IPS-NIHi7 (cell line): Measurements from ENCODE around the gene VIPR1.
A peak's percentile ranks its signal among the peaks of the same experiment; 100 is the strongest.

Experiments used
- DNase-seq: peaks from one replicate; pipeline ENCODE4 v3.0.0; 2012; ENCODE audit warnings: mixed read lengths; ENCODE audit errors: extremely low spot score

VIPR1 gene

DNA sequence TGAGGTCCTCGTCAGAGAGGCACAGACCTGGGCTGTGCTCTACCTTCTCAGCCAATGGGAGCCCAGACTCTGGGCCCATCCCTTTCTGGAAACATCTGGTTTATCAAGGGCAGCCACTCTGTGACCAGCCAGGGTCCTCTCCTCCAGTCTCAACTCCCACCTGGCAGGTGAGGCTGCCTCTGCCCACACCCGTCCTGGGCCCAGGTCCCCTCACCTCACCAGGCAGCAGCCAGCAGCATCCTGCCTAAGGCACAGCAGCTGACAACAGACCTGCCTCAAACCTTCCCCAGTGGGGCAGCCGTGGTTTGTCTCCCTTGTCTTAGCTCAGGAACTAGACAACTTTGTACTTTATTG lies 8.7 kb upstream of the VIPR1 start:
- DNase-seq, result no peak

DNA sequence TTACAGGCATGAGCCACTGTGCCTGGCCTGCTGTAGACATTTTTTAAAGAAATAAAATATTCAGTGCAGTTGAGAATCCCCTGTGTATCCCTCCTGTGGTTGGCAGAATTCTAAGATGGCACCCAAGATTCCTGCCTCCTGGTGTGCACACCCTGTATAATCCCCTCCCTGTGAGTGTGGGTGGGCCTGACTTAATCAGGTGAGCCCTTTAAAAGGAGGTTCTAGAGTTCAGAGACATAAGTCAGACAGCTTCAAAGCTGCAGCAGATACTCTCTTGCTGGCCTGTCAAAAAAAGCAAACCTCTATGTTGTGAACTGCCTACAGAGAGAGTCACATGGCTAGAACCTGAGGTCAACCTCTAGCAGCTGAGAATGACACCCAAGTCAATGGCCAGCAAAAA lies 7.0 kb upstream of the VIPR1 start:
- DNase-seq, result no peak

DNA sequence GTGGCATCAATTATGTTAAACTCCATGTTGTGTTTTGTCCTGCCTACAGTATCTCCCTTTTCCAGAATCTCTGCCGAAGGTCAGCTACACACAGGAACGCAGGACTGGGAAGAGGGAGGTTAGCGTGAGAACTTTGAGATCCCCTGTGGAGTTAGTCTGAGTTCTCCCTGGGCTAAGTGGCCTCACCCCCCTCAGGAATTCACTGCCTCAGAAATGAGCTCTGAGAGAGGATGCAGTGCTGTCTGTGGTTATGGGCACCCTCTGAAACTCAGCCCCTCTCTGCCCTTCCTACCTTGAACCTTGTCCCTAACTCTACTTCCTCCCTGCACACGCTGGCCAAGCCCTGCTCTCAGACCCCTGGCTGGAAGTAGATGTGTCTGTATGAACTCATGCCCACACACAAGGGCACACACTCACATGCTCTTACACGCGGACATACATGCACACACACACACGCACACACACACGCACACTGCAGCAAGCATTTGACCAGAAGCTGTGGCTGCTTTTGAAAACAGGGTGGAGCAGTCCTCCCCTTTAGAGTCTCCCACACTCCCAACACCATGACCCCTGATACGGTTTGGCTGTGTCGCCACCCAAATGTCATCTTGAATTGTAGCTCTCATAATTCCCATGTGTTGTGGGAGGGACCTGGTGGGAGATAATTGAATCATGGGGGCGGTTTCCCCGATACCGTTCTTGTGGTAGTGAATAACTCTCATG lies 5.3 kb upstream of the VIPR1 start:
- peak; percentile 88 for DNase-seq

DNA sequence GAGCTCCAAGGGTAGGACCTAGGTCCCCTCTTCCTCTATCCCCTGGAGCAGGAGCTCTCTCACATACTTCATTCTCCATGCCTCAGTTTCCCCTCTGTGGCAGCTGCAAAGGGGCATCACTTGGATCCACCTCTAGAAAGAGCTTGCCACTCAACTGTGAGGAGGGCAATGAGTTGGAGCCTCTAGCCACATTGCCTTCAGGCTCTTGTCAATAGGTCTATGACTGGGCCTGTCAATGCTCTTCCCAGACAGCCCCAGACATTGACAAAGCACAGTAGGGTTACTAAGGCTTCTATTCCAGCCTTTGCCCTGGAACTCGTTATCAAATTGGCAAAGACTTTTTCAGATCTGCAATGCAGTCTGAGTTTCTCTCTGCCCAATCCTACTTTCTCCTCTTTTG lies 4.4 kb upstream of the VIPR1 start:
- DNase-seq, result no peak

DNA sequence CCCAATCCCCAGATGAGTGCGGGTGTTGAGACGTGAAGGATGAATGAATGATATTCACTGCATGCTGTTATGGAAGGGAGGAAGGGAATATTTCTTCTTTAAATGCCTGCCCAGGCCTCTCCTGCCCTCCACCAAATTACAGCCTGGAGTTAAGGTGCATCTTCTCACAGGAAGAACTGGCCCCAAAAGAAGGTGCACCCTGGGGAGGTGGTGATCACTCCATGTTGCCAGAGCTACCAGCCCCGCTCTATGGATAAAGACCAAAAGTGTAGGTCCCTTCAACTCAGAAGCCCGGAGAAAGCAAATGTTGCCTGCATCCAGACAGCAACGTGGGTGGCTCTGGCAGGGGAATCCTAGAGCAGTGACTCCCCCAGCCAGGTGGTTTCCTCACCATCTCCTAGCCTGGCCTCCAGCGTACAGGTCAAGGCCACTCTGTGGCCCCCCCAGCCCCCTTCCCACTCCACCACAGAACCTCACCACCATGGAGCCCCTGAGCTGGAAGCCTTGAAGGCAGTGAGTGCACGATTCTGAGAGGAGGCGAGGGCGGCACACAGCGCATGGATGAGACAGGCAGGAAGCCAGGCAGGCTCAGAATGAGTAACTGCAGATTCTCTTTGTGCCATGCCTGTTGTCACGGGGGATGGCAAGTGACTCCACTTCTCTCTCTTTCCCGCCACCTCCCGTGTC lies 3.5 kb upstream of the VIPR1 start:
- DNase-seq, result no peak

DNA sequence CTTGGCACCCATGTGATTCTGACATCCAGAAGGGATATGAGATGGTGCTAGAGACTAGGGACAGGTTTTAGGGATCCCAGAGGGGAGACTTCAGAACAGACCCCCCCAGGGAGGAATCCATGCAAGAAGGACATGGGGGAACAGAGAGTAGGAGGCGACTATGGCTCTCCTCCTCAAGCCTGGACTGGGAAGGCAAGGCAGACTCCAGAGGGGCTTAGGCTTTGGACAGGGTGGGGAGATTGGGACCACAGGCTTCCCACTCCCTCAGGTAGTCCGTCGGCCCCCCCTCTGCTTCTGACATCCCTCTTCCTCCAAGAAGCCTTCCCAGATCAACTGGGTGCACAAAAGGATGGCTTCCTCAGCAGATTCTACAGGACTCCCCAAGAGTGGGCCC lies 3.0 kb upstream of the VIPR1 start:
- no peak for DNase-seq

DNA sequence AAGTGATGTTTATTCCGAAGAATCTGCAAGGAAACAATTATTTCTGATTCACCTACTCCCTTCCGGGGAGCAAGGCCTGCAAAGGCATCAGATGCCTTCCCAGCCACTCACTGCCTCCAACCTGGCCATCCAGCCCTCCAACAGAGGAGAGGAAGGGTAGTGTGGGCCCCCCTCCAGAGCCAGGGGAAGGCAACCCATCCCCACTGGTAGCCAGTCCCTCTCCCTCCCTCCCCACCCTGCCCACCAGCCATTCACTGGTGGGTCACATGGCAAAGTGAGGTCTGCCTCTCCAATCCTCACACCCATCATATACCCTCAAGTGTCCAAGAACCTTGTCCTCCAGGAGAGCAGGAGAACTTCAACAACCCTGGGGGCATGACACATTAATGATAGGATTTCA lies 2.4 kb upstream of the VIPR1 start:
- DNase-seq, result no peak

DNA sequence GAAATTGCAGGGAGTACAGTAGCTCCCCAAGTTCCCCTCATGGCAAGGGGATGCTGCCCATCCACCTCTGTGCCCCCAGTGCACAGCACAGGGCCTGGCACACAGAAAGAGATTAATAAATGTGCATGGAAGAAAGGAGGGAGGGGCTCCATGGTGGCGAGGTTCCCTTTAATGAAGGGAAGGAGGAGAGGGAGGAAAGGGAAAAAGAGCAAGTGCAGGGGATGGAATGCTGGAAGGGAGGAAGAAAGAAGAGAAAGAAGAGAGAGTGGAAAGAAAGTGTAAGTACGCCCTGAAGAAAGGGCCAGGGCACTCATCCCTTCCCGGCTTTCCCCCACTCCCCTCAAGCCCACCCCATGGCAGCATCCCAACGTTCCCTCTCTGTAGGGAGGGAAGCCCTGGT lies 1.5 kb upstream of the VIPR1 start:
- no peak for DNase-seq

DNA sequence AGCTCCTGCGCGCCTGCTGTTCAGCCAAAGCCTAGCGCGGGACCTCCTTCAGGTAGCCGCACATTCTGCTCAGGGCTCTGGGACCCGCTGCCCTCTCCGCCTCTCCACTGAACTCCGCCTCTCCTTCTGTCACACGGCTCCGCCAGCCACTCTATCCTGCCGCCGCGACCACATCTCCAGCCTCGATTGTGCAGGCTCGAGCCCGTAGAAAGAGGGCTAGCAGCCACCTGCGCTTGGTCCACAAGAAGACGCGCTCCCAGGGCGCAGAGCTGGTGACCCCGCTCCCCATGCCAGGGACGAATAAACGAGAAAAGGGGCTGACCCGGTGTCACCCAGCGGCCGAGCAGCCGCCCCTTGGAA lies 1.1 kb upstream of the VIPR1 start:
- peak; percentile 59 for DNase-seq

DNA sequence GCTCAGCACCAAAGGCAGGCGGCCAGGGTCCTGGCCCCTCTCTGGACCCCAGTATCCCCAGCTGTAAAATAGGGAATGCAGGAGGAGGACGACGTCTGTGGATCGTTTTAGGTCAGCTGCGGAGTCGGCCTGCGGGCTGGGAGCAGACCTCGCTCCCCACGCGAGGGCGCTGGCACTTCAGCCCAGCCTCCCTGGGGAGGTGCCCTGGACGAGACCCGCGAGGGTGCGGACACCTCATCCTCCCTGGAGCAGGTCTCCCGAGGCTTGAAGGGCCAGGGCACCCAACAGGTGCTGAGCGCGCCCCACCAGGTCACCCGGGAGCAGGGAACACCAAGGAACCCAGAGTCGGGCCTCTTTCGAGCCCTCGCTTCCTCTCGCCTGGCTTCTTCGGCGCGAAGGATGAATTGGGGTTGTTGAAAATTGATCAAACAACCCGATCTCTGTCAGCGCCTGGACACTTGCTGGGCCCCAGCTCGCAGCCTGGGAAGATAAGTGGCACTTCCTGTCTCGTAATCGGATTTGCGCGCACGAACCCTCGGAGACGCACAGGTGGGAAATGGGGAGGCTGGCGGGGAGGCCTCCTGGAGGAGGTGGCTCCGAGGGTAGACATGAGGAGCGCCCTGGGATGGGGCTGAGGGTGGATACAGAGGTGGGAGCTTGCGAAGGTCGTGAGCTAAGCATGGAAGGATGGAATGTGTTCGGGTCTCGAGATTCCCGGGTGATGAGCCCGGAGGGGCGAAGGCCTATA lies 588 bp upstream of the VIPR1 start:
- DNase-seq, result peak; percentile 56

DNA sequence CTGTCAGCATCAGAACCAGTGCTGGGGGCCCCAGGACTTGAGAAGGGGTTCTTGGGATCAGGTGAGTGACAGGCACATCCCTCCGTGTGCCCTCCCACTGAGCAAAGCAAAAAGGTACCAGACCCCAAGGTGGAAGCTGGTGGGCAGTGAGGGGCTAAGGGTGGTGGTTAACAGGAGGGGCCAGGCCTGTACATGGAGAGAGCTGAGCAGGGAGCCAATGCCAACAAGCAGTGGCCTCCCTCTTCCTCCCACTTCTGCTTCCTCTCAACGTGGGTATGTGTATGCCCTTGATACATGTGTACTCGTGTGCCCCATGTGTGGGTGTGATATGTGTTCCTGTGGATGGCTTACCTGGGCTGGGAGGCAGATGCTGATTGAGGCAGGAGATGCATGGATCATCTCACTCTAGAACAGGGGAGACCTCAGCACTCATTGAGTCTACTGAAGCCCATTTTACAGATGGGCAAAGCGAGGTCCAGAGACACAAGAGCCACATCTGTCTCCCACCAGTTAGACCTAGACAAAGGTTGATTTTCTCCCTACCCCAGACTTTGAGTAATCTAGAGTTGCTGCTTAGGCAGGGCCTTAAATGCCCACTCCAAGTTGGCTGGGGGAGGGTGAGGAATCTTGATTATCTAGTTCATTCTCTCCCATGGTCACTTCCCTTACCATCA lies 945 bp downstream of the VIPR1 start:
- DNase-seq, result no peak

DNA sequence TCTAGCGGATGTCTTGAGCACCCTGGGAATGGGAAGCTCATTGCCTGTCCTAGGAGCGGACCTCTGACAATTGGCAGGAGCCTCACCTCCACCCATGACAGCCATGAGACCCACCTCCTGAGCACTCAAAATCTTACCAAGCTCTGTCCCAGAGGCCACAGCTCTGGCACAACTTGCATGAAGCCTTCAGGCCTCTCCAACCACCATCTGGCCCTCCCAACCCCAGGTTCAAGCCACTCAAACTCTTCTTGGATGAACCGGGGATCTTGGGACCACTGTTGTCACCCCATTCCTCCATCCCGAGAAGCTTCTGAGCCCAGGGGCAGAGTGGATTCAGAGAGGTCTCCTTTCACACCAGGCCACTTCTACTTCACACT lies 1.5 kb downstream of the VIPR1 start:
- no peak for DNase-seq

DNA sequence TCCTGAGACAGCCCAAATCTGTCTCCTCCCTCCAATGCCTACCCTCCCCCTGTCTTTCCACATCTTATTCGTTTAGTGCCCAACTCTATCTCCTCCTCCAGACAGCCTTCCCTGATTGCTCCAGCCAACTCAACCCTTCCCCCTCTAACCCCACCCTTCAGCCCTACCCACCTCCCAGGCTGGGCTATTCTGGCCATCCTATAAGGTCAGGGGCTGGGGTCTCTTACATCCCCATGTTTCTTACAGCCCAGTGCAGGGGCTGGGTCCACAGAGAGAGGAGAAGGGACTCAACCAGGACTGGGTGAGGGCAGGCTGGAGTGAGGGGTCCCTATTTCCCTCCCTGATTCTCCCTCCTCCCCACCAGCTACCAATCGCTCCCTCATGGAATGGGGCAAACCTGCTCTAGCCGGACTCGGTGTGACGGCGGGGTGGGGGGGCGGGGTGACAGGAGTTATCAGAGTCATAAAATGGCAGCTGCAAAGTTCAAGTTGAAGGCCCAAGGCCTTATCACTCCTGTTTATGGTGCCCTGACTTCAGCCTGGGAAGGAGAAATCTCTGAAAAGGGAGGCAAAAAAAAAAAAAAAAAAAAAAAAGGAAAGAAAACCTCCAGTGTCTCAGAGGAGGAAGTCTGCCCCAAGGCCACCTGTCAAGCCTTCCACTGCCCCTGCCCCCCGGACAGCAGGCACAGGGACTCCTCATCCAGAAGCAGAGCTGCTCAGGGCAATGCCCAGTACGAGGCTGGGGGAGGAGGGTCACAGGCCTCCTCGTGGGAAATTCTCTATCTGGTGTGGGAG lies 2.1 kb downstream of the VIPR1 start:
- DNase-seq, result no peak

DNA sequence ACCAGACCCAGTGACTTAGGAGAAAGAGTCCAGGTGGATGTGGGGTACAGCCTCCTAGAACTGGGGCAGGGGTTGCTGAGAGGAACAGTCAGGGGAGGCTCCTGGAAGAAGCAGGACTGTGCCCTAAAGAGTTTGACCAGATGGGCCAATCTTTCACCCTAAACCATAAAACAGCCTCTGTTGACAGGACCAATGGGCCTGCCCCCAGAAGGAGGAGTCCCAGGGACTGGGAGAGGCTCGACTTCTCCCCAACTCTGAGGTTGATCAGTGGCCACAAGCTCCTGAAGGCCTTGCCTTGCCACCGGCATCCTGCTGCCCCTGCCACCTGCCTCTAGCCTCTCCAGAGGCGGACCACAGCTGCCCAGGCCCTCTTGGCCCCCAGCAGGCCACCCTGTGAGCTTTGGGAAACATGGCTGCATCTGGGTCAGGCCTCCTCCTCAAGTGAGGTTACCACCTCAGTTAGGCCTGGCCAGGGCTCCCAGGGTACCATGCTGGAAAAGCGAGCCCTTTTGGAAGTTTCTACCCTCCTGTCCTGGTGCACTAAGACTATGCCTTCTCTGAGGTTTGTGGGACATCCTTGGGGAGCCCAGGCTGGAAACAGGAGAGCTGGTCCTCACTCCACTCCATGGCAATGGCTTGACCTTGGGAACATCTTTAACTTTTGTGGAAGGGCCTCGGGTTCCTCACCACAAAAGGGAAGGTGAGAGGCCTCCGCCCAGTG lies 2.8 kb downstream of the VIPR1 start:
- no peak for DNase-seq

DNA sequence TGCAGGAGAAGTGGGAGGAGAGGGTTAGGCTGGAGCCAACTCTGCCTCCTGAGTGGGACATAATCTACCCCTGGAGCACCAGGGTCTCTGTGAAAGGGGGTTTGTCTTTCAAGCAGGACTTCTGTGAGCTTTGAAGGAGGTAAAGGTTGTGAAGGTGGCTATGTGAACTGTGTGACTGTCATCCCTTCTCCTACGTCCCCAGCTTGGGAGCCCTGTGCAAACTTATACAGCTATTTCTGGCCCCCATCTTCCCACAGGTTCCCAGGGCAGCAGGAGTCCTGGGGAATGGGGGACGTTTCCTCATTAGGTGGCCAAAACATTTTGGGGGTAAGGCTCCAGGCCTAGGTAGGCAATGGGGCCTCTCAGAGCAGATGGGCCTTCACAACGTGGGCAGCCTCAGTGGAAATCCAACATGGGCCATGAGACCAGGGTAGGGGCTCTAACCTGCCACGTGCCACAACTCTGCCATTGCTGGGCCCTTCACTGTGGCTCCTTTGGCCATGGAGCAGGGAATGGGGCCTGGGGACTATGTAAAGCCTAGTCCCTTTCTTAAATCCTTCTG lies 3.5 kb downstream of the VIPR1 start:
- no peak for DNase-seq

DNA sequence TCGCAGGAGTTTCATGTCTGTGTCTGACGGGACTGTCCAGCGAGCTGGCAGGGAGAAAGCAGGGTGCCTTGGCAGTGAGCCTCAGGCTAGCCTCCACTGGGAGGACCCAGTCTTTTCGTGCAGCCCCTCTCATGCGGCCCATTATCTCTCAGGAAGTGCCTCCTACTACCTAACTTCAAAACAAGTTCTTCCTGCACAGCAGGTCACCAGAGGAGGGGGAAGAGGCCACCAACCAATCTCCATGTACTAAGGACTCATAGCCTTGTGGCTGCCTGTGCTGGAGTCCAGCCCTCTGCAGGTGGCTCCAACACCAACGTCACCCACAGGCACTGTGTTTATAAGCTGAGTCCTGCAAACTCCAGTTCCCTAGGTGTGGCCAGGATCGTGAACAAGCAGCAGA lies 4.8 kb downstream of the VIPR1 start:
- DNase-seq, result peak; percentile 66

DNA sequence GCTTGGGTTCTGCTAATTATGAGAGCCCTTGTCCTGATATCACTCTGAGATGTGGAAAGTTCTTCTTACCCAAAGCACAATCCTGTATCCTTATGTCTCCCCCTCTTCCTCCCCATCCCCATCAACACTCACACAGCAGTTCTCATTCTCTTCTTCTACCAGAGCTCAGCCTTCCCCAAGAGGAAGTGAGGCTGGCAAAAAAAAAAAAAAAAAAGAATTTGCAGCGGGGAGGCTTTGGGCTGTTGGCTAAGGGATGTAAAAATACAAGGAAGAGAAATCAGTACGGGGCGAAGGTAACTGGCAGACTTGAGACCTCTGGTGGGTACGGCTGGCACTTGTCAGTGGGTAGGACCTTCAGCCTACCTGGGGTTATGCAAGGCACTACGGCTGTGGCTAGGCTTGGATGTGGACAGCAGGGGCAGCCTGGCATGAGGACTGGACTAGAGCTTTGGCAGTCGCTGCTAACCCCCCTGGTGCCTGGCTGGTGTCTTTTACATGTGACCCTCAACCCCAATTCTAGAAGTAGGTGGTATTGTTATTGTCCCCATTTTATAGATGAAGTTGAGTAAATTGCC lies 5.4 kb downstream of the VIPR1 start:
- no peak for DNase-seq

DNA sequence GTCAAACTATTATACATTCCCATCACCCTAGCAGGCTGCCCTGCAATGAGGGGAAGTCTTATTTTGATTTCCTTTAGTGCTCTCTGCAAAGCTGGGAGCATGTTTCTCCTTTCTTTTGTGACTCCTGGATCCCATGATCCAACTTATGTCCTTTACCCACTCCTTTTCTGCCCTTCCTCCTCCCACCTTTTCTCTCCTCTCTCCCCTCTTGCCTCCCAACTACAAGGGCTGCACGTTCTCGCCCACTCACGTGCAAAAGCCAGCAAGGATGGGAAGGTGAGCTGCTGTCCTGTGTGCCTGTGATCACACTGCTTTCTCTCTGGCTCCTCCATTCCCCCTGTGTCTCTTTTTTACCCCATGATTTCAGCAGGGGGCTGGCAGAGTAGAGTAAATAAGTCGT lies 6.1 kb downstream of the VIPR1 start:
- DNase-seq, result no peak

DNA sequence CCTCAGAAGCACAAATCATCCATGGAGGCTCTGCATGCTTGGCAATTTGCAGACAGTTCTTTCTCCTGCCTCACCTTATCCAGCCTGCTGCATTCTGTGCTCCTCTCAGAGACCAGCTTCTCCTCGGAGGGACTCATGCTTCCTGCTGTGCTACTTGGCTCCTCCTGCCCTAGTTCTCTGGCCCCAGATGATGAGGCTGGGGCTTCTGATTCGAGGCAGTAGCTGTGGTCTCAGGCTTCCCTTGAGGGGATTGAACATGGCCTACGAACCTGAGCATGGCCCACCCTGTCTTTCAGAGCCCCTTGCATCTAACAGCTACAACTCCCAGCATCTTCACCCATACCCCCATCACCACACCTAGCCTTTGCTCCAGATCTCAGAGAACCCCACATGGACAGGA lies 6.7 kb downstream of the VIPR1 start:
- DNase-seq, result no peak

DNA sequence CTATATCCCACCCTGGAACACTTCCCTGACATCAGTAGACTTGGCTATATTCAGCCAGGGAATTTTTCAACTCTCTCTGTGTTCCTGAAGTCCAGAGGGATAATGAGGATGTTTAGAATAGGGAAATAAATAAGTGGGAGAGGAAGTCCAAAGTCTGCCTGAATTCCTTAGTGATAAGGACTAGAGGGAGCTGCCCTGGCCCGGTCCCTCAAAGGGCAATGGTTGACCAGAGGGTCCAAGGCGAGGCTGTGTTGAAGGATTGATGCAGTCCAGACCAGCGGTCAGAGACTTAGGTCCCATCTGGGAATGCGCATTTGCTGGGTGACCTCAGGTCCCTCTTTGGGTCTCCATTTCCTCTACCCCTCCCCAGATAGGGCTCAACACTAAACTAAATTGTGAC lies 7.9 kb downstream of the VIPR1 start:
- no peak for DNase-seq

DNA sequence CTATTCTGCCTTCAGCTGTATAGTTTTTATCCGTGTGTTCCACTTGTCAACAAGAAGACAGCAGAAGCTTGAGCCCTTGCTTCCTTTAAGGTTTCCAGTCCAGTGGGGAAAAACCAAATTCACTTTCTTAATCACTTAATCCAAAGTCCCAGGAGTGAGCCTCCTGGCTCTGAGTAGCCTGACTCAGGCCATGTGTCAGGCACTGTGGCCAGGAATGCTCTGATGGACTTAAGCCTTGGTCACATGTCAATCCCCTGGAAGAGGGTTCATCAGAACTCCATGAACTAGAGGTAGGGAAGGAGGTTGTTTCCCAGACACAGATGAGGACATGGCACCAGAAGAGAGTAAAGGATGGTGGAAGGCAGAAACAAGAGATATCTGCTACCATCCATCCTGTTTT lies 8.8 kb downstream of the VIPR1 start:
- no peak for DNase-seq
